EL (cell line): ENCODE data around the gene PABPC1L.

ENCODE experiments used
- DNase-seq: peaks from one replicate; pipeline ENCODE4 v3.0.0-alpha.2; 2016

PABPC1L gene

GRCh38 chr20:44970243-44970757 lies 60.4 kb downstream of the PABPC1L start:
- DNase-seq = no peak

- peak; percentile 71 for DNase-seq
Observed at GRCh38 chr20:44973053-44973452, 63.2 kb downstream of the PABPC1L start.

- DNase-seq = no peak
Observed at GRCh38 chr20:44976698-44977097, 66.8 kb downstream of the PABPC1L start.

GRCh38 chr20:44979090-44979621 lies 69.3 kb downstream of the PABPC1L start:
- peak; percentile 42 for DNase-seq

- no peak for DNase-seq
Observed at GRCh38 chr20:44981736-44982406, 72.0 kb downstream of the PABPC1L start.

GRCh38 chr20:44983093-44983674 lies 73.3 kb downstream of the PABPC1L start:
- DNase-seq = no peak

GRCh38 chr20:44988631-44989171 lies 78.8 kb downstream of the PABPC1L start:
- DNase-seq = no peak
